NCI-H2107 treated with DMSO at 0.1 percent for 48 hours (cell line): ENCODE results near the gene CCDC106.

Source experiments
- DNase-seq: peaks from one replicate; lab custom pipeline; 2025; ENCODE audit not compliant: unreplicated experiment; lab: John Stamatoyannopoulos, UW

The CCDC106 gene

GRCh38 chr19:55667958-55668357, 19.9 kb downstream of the CCDC106 start:
- DNase-seq, result no peak

- no peak for DNase-seq
Observed at GRCh38 chr19:55668603-55669348, 20.8 kb downstream of the CCDC106 start.

GRCh38 chr19:55669418-55670279, 21.6 kb downstream of the CCDC106 start:
- DNase-seq, result peak; percentile 83

- DNase-seq, result peak; percentile 83
Observed at GRCh38 chr19:55670280-55671053, 22.5 kb downstream of the CCDC106 start.

GRCh38 chr19:55671054-55671378, 23.0 kb downstream of the CCDC106 start:
- no peak for DNase-seq

- no peak for DNase-seq
Observed at GRCh38 chr19:55672418-55672817, 24.4 kb downstream of the CCDC106 start.

- DNase-seq, result no peak
Observed at GRCh38 chr19:55673465-55673864, 25.5 kb downstream of the CCDC106 start.

GRCh38 chr19:55673889-55674288, 25.9 kb downstream of the CCDC106 start:
- no peak for DNase-seq

GRCh38 chr19:55674459-55674840, 26.4 kb downstream of the CCDC106 start:
- DNase-seq, result no peak

GRCh38 chr19:55674841-55675660, 27.0 kb downstream of the CCDC106 start, which contains the start of gene EPN1:
TSS of gene EPN1 (plus strand) at chr19:55675226. CDS start at chr19:55678628, 3,402 bp downstream.
- DNase-seq, result peak; percentile 72

GRCh38 chr19:55675661-55676354, 27.8 kb downstream of the CCDC106 start:
- DNase-seq, result no peak

GRCh38 chr19:55676383-55676782, 28.4 kb downstream of the CCDC106 start:
- no peak for DNase-seq

- no peak for DNase-seq
Observed at GRCh38 chr19:55676889-55677505, 29.0 kb downstream of the CCDC106 start.

- no peak for DNase-seq
Observed at GRCh38 chr19:55677572-55678028, 29.6 kb downstream of the CCDC106 start.

GRCh38 chr19:55678121-55678671, 30.2 kb downstream of the CCDC106 start:
- DNase-seq, result no peak

- no peak for DNase-seq
Observed at GRCh38 chr19:55679343-55680257, 31.6 kb downstream of the CCDC106 start.

- DNase-seq, result no peak
Observed at GRCh38 chr19:55680339-55681130, 32.5 kb downstream of the CCDC106 start.
